Dermis microvascular lymphatic vessel endothelial cell (primary cell): ENCODE results near the gene DRG2. TPM values are rescaled to one million over a fixed set of nuclear protein-coding genes. Genes with fewer than 3 reads are reported as not detected.

Experiments used
- DNase-seq, 2 donors: peaks; one replicate each; pipeline versions ENCODE4 v3.0.0 to v3.0.0-alpha.2; 2010; ENCODE audit warnings: low read depth in 2 of 2
- total RNA-seq: library from RNA; depleted of rRNA; stranded (reverse); fragments of >200 nt; gene quantifications from 2 replicates; pipeline ENCODE4 v1.2.1, GENCODE V29; 2014

DRG2 gene
- total RNA-seq, 1 donor from 2014 or later = 27.6 TPM

DNA sequence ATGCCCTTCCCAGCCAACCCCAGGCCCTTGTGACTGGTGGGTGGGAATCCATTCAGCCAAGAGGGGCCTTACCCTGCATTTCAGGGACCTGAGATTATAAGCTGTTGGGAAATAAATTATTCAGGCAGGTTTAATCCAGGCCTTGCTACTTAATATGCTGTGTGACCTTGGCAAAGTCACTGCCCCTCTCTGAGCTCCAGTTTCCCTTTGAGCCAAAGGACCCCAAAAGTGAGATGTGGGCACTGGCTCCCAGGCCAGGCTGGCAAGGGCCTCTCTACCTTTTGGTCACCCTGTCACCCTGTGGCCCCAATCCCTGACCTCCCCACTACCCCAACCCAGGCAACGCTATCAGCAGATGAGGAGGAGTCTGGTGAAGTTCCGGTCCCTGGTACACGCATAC lies 54.7 kb downstream of the DRG2 start:
- DNase-seq = no peak

DNA sequence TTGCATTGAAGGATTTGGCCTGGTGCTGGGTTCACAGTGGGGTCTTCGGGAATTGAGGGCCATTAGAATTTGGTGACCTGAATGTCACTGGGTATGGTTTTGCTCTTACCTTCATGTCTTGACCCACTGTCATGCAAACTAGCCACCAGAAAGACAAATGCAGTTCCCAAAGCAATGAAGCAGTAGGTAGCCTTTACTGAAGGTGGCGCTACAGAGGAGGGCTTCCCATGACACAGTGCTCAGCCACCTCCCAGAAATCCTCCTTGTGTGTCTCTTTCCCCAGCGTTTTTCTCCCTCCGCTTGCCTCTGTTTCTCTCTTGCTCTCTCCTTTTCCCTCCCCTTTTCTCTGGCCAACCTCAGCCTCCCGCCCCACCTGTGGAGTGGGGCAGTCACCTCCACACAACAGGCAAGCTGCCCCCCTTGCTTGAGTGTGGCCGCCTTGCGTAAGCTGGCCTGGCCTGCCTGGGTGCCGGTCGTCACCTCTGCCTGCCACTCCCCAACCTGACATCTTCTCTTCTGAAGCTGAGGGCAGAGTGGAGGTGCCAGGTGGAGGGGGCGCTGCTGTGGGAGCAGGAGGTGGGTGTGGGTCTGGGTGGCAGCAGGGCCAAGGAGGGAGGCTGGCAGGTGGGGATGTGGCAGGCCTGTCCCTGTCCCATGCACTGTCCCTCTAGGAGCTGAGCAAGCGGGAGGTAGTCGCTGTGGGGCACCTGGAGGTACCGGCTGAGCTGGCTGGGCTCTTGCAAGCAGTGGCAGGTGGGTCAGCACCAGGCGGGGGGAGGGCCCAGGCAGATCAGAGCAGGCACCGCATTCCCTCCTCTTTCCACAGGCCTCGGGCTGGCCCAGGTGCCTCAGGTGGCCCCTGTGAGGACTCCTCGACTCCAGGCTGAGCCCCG lies 55.5 kb downstream of the DRG2 start:
- peak in 1 of 2 donors; percentile 21 for DNase-seq

DNA sequence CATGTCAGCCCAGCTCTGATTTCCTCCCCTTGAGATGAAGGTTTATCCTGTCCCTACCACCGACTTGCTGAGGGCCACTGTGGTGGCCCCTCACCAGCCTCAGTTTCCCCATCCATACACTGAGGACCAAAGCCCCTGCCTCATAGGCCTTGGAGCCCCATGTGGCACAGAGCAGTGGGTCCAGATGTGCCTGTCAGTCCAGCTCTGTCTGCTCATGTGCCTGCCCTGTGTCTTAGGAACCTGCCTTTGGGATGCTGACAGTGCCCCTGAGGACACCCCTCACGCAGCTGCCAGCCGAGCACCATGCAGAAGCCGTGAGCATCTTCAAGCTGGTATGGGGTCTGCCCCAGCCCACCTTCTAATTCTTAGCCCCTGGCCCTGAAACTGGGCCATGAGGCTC lies 56.5 kb downstream of the DRG2 start:
- DNase-seq = no peak

DNA sequence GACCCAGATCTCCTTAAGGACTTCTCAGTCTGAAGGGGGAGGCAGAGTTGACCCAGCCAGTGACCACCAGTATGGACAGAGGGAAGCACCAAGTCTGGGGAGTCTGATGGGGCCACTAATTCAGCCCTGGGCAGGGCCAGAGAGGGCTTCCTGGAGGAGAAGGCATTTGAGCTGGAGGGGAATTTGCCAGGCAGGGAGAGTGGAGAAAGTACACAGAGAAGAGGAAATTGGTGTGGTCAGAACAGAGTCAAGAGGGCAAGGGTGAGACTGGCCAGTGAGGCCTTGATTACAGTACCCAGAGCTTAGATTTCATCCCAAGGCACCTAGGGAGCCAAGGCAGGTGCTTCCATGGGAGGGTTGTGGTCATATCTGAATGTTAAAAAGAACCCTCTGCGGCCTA lies 57.1 kb downstream of the DRG2 start:
- no peak for DNase-seq

DNA sequence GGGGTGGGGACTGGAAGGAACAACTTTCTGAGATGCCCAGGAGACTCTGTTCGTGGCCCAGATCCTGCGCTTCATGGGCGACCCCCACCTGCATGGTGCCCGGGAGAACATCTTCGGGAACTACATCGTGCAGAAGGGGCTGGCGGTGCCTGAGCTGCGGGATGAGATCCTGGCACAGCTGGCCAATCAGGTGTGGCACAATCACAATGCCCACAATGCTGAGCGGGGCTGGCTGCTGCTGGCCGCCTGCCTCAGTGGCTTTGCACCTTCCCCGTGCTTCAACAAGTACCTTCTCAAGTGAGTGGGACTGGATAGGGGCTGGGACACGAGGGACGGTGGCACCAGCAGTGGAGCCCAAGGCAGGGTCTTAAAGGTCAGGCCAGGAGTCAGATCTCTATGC lies 58.1 kb downstream of the DRG2 start:
- no peak for DNase-seq

DNA sequence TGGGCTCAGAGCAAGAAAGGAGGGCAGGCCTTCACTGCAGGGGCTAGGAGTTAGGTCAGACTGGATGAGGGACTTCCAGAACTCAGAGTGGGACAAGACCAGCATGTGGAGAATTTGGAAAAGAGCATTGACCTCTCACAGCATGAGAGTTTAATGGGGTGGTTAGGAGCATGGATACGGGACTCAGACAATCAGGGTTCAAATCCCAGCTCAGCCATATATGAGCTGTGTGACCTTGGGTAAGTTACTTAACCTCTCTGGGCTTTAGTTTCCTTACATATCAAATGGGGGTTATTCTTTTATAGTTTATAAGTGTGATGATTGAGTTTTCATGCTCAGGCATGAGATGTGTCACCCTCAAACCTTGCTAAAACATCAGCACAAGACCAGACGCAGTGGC lies 58.5 kb downstream of the DRG2 start:
- DNase-seq = no peak

DNA sequence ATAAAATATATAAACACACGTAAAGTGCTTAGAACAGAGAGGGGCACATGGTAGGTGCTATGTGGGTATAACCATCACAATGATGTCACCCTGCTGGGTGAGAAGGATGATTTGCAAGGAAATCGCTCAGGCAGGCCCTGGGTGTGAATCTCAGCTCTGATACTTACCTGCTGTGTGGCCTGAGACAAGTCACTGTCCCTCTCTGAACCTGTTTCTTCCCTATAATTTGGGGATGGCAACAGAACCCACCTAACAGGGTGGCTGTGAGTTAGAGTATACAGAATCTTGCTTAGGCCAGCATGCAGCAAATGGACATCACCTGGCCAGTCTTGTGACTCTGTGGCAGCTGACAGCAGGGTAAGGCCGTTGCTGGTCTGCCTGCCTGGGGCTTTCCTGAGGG lies 59.2 kb downstream of the DRG2 start:
- no peak for DNase-seq

DNA sequence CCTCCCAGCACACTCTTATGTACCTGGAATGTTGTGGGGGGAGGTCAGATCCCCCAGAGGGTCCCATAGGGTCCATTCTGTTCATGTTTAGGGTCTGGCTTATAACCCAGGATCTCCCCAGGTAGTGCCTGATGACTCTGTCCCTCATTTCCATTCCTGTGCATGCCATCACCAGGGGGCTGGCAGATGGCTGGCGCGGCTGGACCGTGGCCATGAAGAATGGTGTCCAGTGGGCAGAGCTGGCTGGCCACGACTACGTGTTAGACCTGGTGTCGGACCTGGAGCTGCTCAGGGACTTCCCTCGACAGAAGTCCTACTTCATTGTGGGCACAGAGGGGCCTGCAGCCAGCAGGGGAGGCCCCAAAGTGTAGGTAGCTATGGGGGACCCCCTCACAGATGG lies 60.8 kb downstream of the DRG2 start:
- DNase-seq = no peak

DNA sequence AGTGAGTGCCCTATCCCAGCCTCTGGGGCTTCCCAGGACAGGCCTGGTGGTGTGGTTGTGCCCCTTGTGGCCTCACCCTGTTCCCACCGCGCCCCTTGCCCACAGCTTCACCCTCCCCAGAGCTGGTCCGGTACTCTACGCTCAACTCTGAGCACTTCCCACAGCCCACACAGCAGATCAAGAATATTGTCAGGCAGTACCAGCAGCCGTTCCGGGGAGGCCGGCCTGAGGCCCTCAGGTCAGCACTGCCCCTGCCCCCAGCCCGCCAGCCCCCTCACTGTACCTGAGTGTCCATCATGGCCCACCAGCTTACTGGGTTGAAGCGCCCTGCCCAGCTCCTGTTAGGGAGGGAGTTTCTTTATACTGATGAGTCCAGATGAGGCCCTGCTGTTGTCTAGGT lies 63.5 kb downstream of the DRG2 start:
- no peak for DNase-seq

DNA sequence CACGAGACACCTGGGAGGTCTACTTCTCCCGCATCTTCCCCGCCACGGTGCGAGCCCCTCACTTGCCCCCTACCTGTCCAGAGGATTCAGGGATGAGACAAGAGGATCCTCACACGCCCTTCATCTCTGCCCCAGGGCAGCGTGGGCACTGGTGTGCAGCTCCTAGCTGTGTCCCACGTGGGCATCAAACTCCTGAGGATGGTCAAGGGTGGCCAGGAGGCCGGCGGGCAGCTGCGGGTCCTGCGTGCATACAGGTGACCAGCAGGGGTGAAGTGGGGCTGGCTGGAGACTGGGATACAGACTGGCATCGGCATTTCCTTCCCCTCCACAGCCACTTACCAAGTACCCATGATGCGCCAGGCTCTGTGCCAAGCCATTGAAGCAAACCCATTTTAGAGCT lies 67.4 kb downstream of the DRG2 start:
- DNase-seq = no peak

DNA sequence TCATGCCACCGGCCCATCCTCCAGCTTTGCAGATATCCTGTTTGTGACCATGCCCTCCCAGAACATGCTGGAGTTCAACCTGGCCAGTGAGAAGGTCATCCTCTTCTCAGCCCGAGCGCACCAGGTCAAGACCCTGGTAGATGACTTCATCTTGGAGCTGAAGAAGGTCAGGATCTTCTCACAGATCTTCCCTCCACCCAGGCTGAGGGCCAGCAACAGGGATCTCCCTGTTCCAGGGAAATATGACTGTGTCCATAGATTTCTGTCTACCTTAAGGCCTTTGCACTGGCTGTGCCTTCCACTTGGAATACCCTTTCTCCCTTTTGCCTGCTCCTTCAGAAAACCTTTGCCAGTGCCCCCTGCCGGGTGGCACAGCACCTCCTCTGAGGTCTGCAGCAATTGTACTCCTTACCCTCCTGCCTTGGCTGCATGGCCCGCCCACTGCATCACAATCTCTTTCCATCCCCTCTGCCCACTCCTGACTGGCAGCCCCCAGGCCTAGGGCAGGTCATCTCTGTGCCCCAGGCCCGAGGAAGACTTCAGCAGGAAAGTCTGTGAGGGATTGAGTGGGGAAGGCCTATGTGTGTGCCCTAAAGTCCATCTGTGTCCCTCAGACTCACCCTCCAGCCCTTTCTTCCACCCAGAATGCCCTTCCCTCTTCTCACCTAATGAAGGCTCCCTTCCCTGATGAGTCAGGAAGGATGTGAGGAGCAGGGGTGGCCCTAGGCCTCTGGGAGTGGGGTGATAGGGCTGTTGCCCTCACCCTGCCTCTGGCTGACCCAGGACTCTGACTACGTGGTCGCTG lies 68.6 kb downstream of the DRG2 start:
- DNase-seq = peak in 1 of 2 donors; percentile 13

DNA sequence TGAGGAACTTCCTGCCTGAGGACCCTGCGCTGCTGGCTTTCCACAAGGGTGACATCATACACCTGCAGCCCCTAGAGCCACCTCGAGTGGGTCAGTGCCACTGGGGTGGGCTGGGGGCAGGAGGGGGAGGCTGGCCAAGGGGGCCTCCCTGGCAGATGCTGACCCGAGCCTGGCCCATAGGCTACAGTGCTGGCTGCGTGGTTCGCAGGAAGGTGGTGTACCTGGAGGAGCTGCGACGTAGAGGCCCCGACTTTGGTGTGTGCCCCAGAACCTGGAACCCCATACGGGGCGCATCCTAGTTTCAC lies 69.2 kb downstream of the DRG2 start:
- no peak for DNase-seq

Other genes with a start within 250 kb of the DRG2 start
- 11.2 and 18.0 TPM in 2 replicates for gene TOM1L2, start 115.5 kb upstream of the DRG2 start, total RNA-seq
- 1.5 and 2.8 TPM in 2 replicates for gene DRC3, start 115.1 kb upstream of the DRG2 start, total RNA-seq
- gene ATPAF2, start 48.8 kb upstream of the DRG2 start, total RNA-seq = 18.4 and 20.4 TPM in 2 replicates
- 5.1 and 7.0 TPM in 2 replicates for gene GID4, start 48.5 kb upstream of the DRG2 start, total RNA-seq
- gene MYO15A, start 20.8 kb downstream of the DRG2 start, total RNA-seq = 0.13 and 0.26 TPM in 2 replicates
- gene ALKBH5, start 95.9 kb downstream of the DRG2 start, total RNA-seq = 57.9 and 71.8 TPM in 2 replicates
- gene LLGL1, start 137.7 kb downstream of the DRG2 start, total RNA-seq = 17.2 and 23.9 TPM in 2 replicates
- 280 and 292 TPM in 2 replicates for gene FLII, start 170.8 kb downstream of the DRG2 start, total RNA-seq
- 8.1 and 13.9 TPM in 2 replicates for gene MIEF2, start 172.7 kb downstream of the DRG2 start, total RNA-seq
- 14.1 and 19.3 TPM in 2 replicates for gene TOP3A, start 227.0 kb downstream of the DRG2 start, total RNA-seq
- 11.4 and 18.5 TPM in 2 replicates for gene SMCR8, start 227.3 kb downstream of the DRG2 start, total RNA-seq